CD4-positive, alpha-beta T cell treated with Interleukin-10 for 1 hour (primary cell): Measurements from ENCODE around the gene PRKCZ.
"Not testable (repeated sequence)": the region's sequence is repeated elsewhere in the genome, so short reads cannot be mapped to it uniquely, and the experiment has no call there.

Experiments used
- DNase-seq: peaks from one replicate; pipeline ENCODE4 v3.0.0-alpha.2; 2020

Gene PRKCZ

GRCh38 chr1:2090216-2090890, 40.1 kb downstream of the PRKCZ start:
- DNase-seq = no peak

GRCh38 chr1:2091611-2092604, 41.7 kb downstream of the PRKCZ start:
- DNase-seq = peak; percentile 48

GRCh38 chr1:2093055-2093454, 42.8 kb downstream of the PRKCZ start:
- no peak for DNase-seq

- no peak for DNase-seq
Measured at GRCh38 chr1:2093636-2094035, 43.4 kb downstream of the PRKCZ start.

GRCh38 chr1:2094269-2095158, 44.3 kb downstream of the PRKCZ start:
- not testable (repeated sequence) for DNase-seq

- DNase-seq = no peak
Measured at GRCh38 chr1:2095394-2095793, 45.2 kb downstream of the PRKCZ start.

- DNase-seq = no peak
Measured at GRCh38 chr1:2095981-2096736, 45.9 kb downstream of the PRKCZ start.

- no peak for DNase-seq
Measured at GRCh38 chr1:2097386-2098300, 47.4 kb downstream of the PRKCZ start.

- no peak for DNase-seq
Measured at GRCh38 chr1:2098301-2098698, 48.1 kb downstream of the PRKCZ start.

GRCh38 chr1:2098839-2099785, 48.9 kb downstream of the PRKCZ start:
- DNase-seq = no peak

GRCh38 chr1:2099886-2100779, 49.9 kb downstream of the PRKCZ start:
- DNase-seq = no peak

GRCh38 chr1:2100780-2101108, 50.5 kb downstream of the PRKCZ start:
- no peak for DNase-seq

- DNase-seq = no peak
Measured at GRCh38 chr1:2101531-2101930, 51.3 kb downstream of the PRKCZ start.

GRCh38 chr1:2101946-2102345, 51.7 kb downstream of the PRKCZ start:
- DNase-seq = no peak

- no peak for DNase-seq
Measured at GRCh38 chr1:2102753-2103152, 52.5 kb downstream of the PRKCZ start.

GRCh38 chr1:2103266-2103900, 53.2 kb downstream of the PRKCZ start:
- no peak for DNase-seq

- DNase-seq = no peak
Measured at GRCh38 chr1:2103901-2104590, 53.8 kb downstream of the PRKCZ start.
